H9 (cell line): Measurements from ENCODE around the gene FGFR3. TPM values are rescaled to one million over a fixed set of nuclear protein-coding genes. Genes with fewer than 3 reads are reported as not detected.

ENCODE experiments used
- DNase-seq: peaks from one replicate; pipeline ENCODE4 v3.0.0-alpha.2; 2017
- H2AFZ ChIP-seq: one replicate; pipeline ENCODE4 v1.6.1; 2013; ENCODE audit warnings: mild to moderate bottlenecking, low read length, control low read depth, moderate library complexity
- H2AK5ac ChIP-seq: 2 replicates; pipeline ENCODE4 v1.6.1; 2013; ENCODE audit warnings: low read length, control low read depth, mixed read lengths; ENCODE audit not compliant: insufficient read length
- H2BK120ac ChIP-seq: one replicate; pipeline ENCODE4 v1.6.1; 2013; ENCODE audit warnings: low read depth, mild to moderate bottlenecking, low read length, control low read depth, inconsistent platforms; ENCODE audit not compliant: poor library complexity, severe bottlenecking
- H2BK12ac ChIP-seq: 2 replicates; pipeline ENCODE4 v1.6.1; 2013; ENCODE audit warnings: low read length, control low read depth, mixed read lengths, low read depth; ENCODE audit not compliant: insufficient read length
- H2BK15ac ChIP-seq: 2 replicates; pipeline ENCODE4 v1.6.1; 2013; ENCODE audit warnings: low read depth, low read length, control low read depth
- H2BK20ac ChIP-seq: one replicate; pipeline ENCODE4 v1.6.1; 2013; ENCODE audit warnings: low read depth, mild to moderate bottlenecking, low read length, control low read depth, inconsistent platforms; ENCODE audit not compliant: poor library complexity, severe bottlenecking
- H2BK5ac ChIP-seq: 2 replicates; pipeline ENCODE4 v1.6.1; 2013; ENCODE audit warnings: low read length, control low read depth, mixed read lengths; ENCODE audit not compliant: insufficient read length
- H3K14ac ChIP-seq: 2 replicates; pipeline ENCODE4 v1.6.1; 2013; ENCODE audit warnings: low read length, control low read depth; ENCODE audit not compliant: insufficient read depth
- H3K18ac ChIP-seq: 2 replicates; pipeline ENCODE4 v1.6.1; 2013; ENCODE audit warnings: low read depth, mild to moderate bottlenecking, mixed read lengths, low read length, control low read depth; ENCODE audit not compliant: insufficient read length
- H3K23ac ChIP-seq: 2 replicates; pipeline ENCODE4 v1.6.1; 2013; ENCODE audit warnings: low read length, control low read depth, mixed read lengths, low read depth; ENCODE audit not compliant: insufficient read length
- H3K23me2 ChIP-seq: 2 replicates; pipeline ENCODE4 v1.6.1; 2013; ENCODE audit warnings: low read depth, mild to moderate bottlenecking, mixed read lengths, low read length, control low read depth; ENCODE audit not compliant: insufficient read length, poor library complexity, severe bottlenecking
- H3K27ac ChIP-seq: 2 replicates; pipeline ENCODE4 v1.5.1; 2013; ENCODE audit warnings: low read length, control low read depth, mixed read lengths, low read depth; ENCODE audit not compliant: insufficient read length
- H3K27me3 ChIP-seq: 2 replicates; pipeline ENCODE4 v1.6.1; 2013; ENCODE audit warnings: low read length, control low read depth, inconsistent platforms; ENCODE audit not compliant: insufficient read depth
- H3K4ac ChIP-seq: 2 replicates; pipeline ENCODE4 v1.6.1; 2013; ENCODE audit warnings: low read depth, mild to moderate bottlenecking, control low read depth, inconsistent platforms, low read length, moderate library complexity
- H3K4me1 ChIP-seq: 2 replicates; pipeline ENCODE4 v1.6.1; 2013; ENCODE audit warnings: low read length, control low read depth, inconsistent platforms; ENCODE audit not compliant: insufficient read depth
- H3K4me2 ChIP-seq: 2 replicates; pipeline ENCODE4 v1.6.1; 2013; ENCODE audit warnings: low read length, control low read depth, mixed read lengths; ENCODE audit not compliant: insufficient read length, insufficient read depth
- H3K56ac ChIP-seq: 2 replicates; pipeline ENCODE4 v1.6.1; 2013; ENCODE audit warnings: low read depth, mild to moderate bottlenecking, mixed read lengths, low read length, control low read depth; ENCODE audit not compliant: insufficient read length
- H3K79me1 ChIP-seq: 2 replicates; pipeline ENCODE4 v1.6.1; 2013; ENCODE audit warnings: low read depth, mild to moderate bottlenecking, moderate library complexity, low read length, control low read depth, inconsistent platforms; ENCODE audit not compliant: insufficient read depth, poor library complexity, severe bottlenecking
- H3K79me2 ChIP-seq: 2 replicates; pipeline ENCODE4 v1.6.1; 2013; ENCODE audit warnings: low read length, control low read depth, inconsistent platforms; ENCODE audit not compliant: insufficient read depth
- H3K9ac ChIP-seq: 2 replicates; pipeline ENCODE4 v1.6.1; 2013; ENCODE audit warnings: low read length, control low read depth, mixed read lengths; ENCODE audit not compliant: insufficient read length; ENCODE audit errors: extremely low read depth
- H3K9me3 ChIP-seq: one replicate; pipeline ENCODE4 v1.6.1; 2013; ENCODE audit warnings: low read depth, low read length, inconsistent platforms; ENCODE audit not compliant: control insufficient read depth
- H3T11ph ChIP-seq: one replicate; pipeline ENCODE4 v1.6.1; 2013; ENCODE audit warnings: mild to moderate bottlenecking, low read length, control low read depth, inconsistent platforms
- H4K20me1 ChIP-seq: one replicate; pipeline ENCODE4 v1.6.1; 2013; ENCODE audit not compliant: control insufficient read depth, insufficient read length, insufficient read depth
- H4K5ac ChIP-seq: 2 replicates; pipeline ENCODE4 v1.6.1; 2013; ENCODE audit warnings: low read depth, mild to moderate bottlenecking, mixed read lengths, low read length, control low read depth; ENCODE audit not compliant: insufficient read length
- H4K8ac ChIP-seq: replicated peaks from 2 replicates; pipeline ENCODE4 v1.6.1; 2013; ENCODE audit warnings: low read length, control low read depth, mixed read lengths, low read depth; ENCODE audit not compliant: insufficient read length
- H4K91ac ChIP-seq: 2 replicates; pipeline ENCODE4 v1.6.1; 2013; ENCODE audit warnings: low read depth, mild to moderate bottlenecking, moderate library complexity, mixed read lengths, low read length, control low read depth; ENCODE audit not compliant: insufficient read length
- H3K27ac Mint-ChIP-seq, 3 experiments: 2 replicates in 2 of 3; 3 replicates in 1 of 3; pipeline ENCODE4 v1.8.0; 2020 to 2021; ENCODE audit warnings: mixed read lengths in 3 of 3, mild to moderate bottlenecking in 1 of 3, moderate library complexity in 1 of 3
- H3K27me3 Mint-ChIP-seq: 2 replicates; pipeline ENCODE4 v1.8.0; 2021; ENCODE audit warnings: low read depth, mild to moderate bottlenecking, moderate library complexity, mixed read lengths
- H3K36me3 Mint-ChIP-seq, 3 experiments: 2 replicates in 2 of 3; 3 replicates in 1 of 3; pipeline ENCODE4 v1.8.0; 2020 to 2021; ENCODE audit warnings: low read depth in 3 of 3, mixed read lengths in 3 of 3; ENCODE audit not compliant: insufficient read depth in 1 of 3
- H3K4me1 Mint-ChIP-seq, 2 experiments: 2 replicates each; pipeline ENCODE4 v1.8.0; 2020; ENCODE audit warnings: mixed read lengths in 2 of 2
- H3K4me3 Mint-ChIP-seq, 2 experiments: 2 replicates in 1 of 2; 3 replicates in 1 of 2; pipeline ENCODE4 v1.8.0; 2020 to 2021; ENCODE audit warnings: mild to moderate bottlenecking in 2 of 2, mixed read lengths in 2 of 2, moderate library complexity in 1 of 2
- H3K9me3 Mint-ChIP-seq, 2 experiments: 2 replicates in 1 of 2; 3 replicates in 1 of 2; pipeline ENCODE4 v1.8.0; 2020; ENCODE audit warnings: mild to moderate bottlenecking in 2 of 2, mixed read lengths in 2 of 2, moderate library complexity in 1 of 2
- WGBS: extraction: QIAGEN DNeasy Blood & Tissue Kit; methylation state at CpG from one replicate; pipeline ENCODE4 v1.1.7; 2013; ENCODE audit warnings: missing lambda C conversion rate, low lambda C conversion rate, mixed read lengths; ENCODE audit not compliant: insufficient read length; ENCODE audit errors: extremely low coverage; 5-methylcytosine and 5-hydroxymethylcytosine counted together
- total RNA-seq: library from RNA; stranded (reverse); gene quantifications from 2 replicates; pipeline ENCODE4 v1.2.1, GENCODE V29; 2021
- TF ChIP-seq, protein P1 (sequence below): fragments of 200-600 bp; sonication (generic); conservative IDR thresholded peaks from 3 replicates; pipeline ENCODE4 v1.8.0; 2021; ENCODE audit warnings: antibody characterized with exemption, mild to moderate bottlenecking

The FGFR3 gene
- total RNA-seq, 1 experiment from 2014 or later, result 75.7 TPM

DNA sequence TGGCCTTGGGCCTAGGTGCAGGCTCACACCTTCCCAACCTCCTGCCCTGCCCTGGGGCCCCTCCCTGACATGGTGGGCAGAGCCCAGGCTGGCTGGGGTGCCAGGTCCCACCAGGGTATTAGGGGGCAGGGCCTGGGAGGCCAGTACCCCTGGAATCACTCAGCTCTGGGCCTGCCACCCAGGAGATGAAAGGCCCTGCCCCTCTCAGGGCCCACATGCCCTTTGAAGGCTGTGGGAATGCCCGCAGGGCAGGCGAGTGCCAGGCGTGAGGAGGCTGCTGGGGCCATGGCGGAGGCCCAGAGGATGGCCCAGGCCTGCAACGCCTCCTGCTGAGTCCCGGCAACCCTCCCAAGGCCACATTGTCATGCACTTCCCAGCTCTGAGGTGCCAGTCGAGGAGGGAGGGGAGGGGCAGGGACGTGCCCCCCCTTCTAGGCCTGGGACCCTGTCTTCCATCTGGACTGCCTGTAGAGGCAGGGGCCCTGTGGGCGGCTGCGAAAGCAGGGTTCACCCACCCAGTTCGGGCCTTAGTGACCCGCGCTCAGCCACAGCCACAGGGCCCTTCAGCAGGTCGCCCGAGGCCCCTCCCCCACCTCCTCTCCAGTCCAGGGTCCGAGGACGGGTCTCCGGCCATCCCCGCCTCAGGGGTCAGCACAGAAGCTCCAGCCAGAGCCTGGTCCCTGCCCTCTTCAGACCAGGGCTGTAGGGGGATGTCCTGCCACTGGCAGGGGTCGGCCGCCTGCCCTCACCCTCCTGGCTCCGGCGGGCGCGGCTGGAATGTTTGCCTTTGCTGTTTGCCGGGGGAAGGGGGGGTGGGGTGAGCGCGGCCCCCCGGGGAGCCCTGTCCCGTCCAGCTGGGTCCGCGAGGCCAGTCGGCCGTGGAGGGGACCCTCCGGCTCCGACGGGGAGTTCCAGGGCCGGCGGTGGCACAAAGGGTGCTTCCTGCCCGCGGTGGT lies 26.7 kb upstream of the FGFR3 start:
- H3K9me3 Mint-ChIP-seq, result no peaks in the 10 kb centered on the region
- H3K56ac ChIP-seq, result no peak overlapping the region
- H3K23me2 ChIP-seq, result peaks cover 3% of the 10 kb centered on the region
- H3K23ac ChIP-seq, result no peak overlapping the region
- H4K5ac ChIP-seq, result no peak overlapping the region
- no peak overlapping the region for H4K91ac ChIP-seq
- peak overlapping the region; percentile 2 for H3K4me2 ChIP-seq
- H2AK5ac ChIP-seq, result no peak overlapping the region
- peaks cover 13 to 31% of the 10 kb centered on the region in 2 experiments for H3K4me1 Mint-ChIP-seq
- no peaks in the 10 kb centered on the region for H3K27me3 ChIP-seq
- H3K4me3 Mint-ChIP-seq, result no peak overlapping the region
- H3K14ac ChIP-seq, result no peak overlapping the region
- TF ChIP-seq, protein P1, sequence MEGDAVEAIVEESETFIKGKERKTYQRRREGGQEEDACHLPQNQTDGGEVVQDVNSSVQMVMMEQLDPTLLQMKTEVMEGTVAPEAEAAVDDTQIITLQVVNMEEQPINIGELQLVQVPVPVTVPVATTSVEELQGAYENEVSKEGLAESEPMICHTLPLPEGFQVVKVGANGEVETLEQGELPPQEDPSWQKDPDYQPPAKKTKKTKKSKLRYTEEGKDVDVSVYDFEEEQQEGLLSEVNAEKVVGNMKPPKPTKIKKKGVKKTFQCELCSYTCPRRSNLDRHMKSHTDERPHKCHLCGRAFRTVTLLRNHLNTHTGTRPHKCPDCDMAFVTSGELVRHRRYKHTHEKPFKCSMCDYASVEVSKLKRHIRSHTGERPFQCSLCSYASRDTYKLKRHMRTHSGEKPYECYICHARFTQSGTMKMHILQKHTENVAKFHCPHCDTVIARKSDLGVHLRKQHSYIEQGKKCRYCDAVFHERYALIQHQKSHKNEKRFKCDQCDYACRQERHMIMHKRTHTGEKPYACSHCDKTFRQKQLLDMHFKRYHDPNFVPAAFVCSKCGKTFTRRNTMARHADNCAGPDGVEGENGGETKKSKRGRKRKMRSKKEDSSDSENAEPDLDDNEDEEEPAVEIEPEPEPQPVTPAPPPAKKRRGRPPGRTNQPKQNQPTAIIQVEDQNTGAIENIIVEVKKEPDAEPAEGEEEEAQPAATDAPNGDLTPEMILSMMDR, result no peak
- no peak overlapping the region for H3K4ac ChIP-seq
- no peaks in the 10 kb centered on the region for H3K9me3 ChIP-seq
- no peaks in the 10 kb centered on the region for H3K79me1 ChIP-seq
- no peak overlapping the region for H3T11ph ChIP-seq
- H3K4me1 ChIP-seq, result no peaks in the 10 kb centered on the region; the same call in 1 of the 2 replicates
- H3K9ac ChIP-seq, result no peak overlapping the region
- no peak overlapping the region for H4K8ac ChIP-seq
- no peaks in the 10 kb centered on the region for H4K20me1 ChIP-seq
- H2AFZ ChIP-seq, result no peak overlapping the region
- no peaks in the 10 kb centered on the region for H3K36me3 Mint-ChIP-seq
- no peak overlapping the region for H2BK5ac ChIP-seq
- no peak overlapping the region for H2BK20ac ChIP-seq
- H2BK120ac ChIP-seq, result no peak overlapping the region
- H2BK15ac ChIP-seq, result no peak overlapping the region
- no peak overlapping the region for H3K18ac ChIP-seq
- WGBS, result no CpG with 5 or more reads among the region's 41 CpGs
- H3K27me3 Mint-ChIP-seq, result peaks cover 15% of the 10 kb centered on the region
- no peak overlapping the region for H3K27ac Mint-ChIP-seq
- no peak overlapping the region for H3K27ac ChIP-seq
- no peak overlapping the region for H2BK12ac ChIP-seq
- peak; percentile 70 for DNase-seq
- H3K79me2 ChIP-seq, result no peaks in the 10 kb centered on the region
